ENCODE measurements around the gene TIMM8A. TPM values are rescaled to one million over a fixed set of nuclear protein-coding genes. Genes with fewer than 3 reads are reported as not detected.
A peak's percentile ranks its signal among the peaks of the same experiment; 100 is the strongest.

Gene TIMM8A
- total and polyA plus RNA-seq, 2 experiments from 2014 or later, result 3.6 to 14.2 TPM

DNA sequence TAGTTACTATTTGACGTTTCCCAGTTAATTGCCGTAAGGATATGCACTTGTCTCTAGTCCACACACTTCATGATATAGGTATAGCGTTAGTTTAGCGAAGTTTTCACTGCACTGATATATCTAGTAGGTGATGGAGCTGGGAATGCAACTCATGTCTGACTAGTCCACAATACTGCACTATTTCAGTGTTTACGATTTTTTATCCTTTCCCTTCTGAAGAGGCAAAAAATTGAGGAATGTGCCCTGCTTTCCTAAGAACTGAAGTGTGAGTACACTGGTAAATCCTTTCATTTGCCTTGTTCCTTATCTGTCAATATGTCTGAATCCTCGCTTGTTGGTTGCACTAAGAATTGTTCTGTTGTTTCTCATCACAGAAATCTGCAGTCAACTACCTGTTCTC lies 43.3 kb upstream of the TIMM8A start:
- peak overlapping the region; percentile 70 for H3K27ac ChIP-seq
- peaks cover 6% of the 10 kb centered on the region for H3K36me3 ChIP-seq
- TF ChIP-seq, protein P1, sequence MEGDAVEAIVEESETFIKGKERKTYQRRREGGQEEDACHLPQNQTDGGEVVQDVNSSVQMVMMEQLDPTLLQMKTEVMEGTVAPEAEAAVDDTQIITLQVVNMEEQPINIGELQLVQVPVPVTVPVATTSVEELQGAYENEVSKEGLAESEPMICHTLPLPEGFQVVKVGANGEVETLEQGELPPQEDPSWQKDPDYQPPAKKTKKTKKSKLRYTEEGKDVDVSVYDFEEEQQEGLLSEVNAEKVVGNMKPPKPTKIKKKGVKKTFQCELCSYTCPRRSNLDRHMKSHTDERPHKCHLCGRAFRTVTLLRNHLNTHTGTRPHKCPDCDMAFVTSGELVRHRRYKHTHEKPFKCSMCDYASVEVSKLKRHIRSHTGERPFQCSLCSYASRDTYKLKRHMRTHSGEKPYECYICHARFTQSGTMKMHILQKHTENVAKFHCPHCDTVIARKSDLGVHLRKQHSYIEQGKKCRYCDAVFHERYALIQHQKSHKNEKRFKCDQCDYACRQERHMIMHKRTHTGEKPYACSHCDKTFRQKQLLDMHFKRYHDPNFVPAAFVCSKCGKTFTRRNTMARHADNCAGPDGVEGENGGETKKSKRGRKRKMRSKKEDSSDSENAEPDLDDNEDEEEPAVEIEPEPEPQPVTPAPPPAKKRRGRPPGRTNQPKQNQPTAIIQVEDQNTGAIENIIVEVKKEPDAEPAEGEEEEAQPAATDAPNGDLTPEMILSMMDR (IDR thresholded peaks at IDR 0.05; ENCODE audit: low read depth, low read length), result no peak
- H3K4me3 ChIP-seq, result peak overlapping the region; percentile 78
- no peaks in the 10 kb centered on the region for H3K9me3 ChIP-seq (ENCODE audit: low read depth)
- no peaks in the 10 kb centered on the region for H3K27me3 ChIP-seq
- DNase-seq (ENCODE audit: low read depth in 1 of 2, low spot score in 1 of 2), result no peak
- no peaks in the 10 kb centered on the region for H3K4me1 ChIP-seq (ENCODE audit: low read depth)

DNA sequence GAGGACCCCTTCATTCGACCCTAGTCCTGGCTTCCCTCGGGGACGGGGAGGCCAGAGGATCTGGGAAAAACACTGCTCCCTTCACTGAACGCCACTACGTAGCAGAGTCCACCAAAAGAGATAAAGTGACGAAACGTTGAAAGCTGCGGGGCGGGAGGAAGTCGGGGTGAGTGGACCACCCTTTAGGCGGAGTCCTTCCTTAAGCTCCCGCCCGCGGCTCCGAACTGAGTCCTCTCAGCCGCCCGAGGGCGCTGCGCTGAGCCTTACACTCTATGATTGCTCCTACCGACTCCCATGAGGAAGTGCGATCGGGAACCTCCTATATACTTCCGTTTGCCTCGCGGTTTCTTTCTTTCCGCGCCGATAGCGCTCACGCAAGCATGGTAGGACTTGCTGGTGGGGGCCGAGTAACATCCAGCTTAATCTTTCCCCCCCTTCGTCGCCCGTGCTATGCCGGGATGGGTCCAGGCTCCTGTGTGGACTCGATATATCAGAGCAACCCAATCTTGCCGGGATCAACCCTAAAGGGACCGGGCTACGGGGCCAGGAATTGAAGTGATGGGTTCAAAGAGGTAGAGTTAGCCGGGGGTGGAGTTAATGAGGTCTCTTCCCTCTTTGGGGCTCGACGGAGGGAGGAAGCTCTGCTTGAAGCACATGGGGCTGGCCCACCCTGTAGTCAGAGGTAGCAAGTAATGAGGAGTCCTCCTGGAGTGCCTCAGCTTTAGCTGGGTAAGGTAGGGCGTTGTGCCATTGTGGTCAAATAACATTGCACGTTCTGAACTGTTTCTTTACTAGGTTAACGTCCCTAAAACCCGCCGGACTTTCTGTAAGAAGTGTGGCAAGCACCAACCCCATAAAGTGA lies 42.4 kb upstream of the TIMM8A start, which contains the start of gene RPL36A:
RPL36A (plus strand) TSS at position 348 of the 862 bp plus-strand sequence; CDS start at position 381, 33 bp downstream.
- H3K9me3 ChIP-seq (ENCODE audit: low read depth), result no peaks in the 10 kb centered on the region
- TF ChIP-seq, protein P1 (IDR thresholded peaks at IDR 0.05; ENCODE audit: low read depth, low read length), result peak; percentile 79

GRCh38 chrX:101388604-101389003 lies 40.1 kb upstream of the TIMM8A start:
- no peak overlapping the region for H3K27ac ChIP-seq
- H3K36me3 ChIP-seq, result peaks cover 4% of the 10 kb centered on the region
- no peak for DNase-seq (ENCODE audit: low read depth in 1 of 2, low spot score in 1 of 2)
- no peaks in the 10 kb centered on the region for H3K4me1 ChIP-seq (ENCODE audit: low read depth)
- no peaks in the 10 kb centered on the region for H3K9me3 ChIP-seq (ENCODE audit: low read depth)
- H3K27me3 ChIP-seq, result no peaks in the 10 kb centered on the region
- H3K4me3 ChIP-seq, result no peak overlapping the region
- TF ChIP-seq, protein P1 (IDR thresholded peaks at IDR 0.05; ENCODE audit: low read depth, low read length), result no peak

More for the DNA sequence above, 42.4 kb upstream of the TIMM8A start, which contains the start of gene RPL36A:
- Histone ChIP-seq H3K36me3 (peaks cover 6% of the 10 kb centered on the region), H3K4me3 (peak within 1 kb of the TSS; percentile 78), H3K4me1 (ENCODE audit: low read depth) (no peaks in the 10 kb centered on the region), H3K27me3 (no peaks in the 10 kb centered on the region), H3K27ac (peak within 1 kb of the TSS; percentile 70)
- peak; percentile 92 to 93 for DNase-seq (ENCODE audit: low read depth in 1 of 2, low spot score in 1 of 2)

DNA sequence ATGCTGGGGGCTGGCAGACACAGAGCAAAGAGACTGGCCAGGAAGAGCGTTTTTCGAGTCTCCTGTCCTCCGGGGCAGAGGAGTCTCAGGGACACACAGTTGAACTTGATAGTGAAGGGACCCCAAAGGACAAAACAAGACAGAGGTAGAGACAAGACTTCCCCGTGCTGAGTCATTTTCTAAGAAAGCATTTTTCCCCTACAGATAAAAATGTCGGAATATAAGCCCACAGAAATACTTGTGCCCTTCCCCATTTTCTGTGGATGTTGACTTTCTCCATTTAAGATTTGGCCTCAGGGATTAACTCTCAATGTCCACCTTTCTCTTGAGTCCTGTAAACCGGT lies 38.0 kb upstream of the TIMM8A start:
- TF ChIP-seq, protein P1 (IDR thresholded peaks at IDR 0.05; ENCODE audit: low read depth, low read length), result no peak
- H3K9me3 ChIP-seq (ENCODE audit: low read depth), result no peaks in the 10 kb centered on the region
- H3K27ac ChIP-seq, result no peak overlapping the region
- H3K36me3 ChIP-seq, result no peaks in the 10 kb centered on the region
- H3K4me1 ChIP-seq (ENCODE audit: low read depth), result no peaks in the 10 kb centered on the region
- DNase-seq (ENCODE audit: low read depth in 1 of 2, low spot score in 1 of 2), result no peak
- no peak overlapping the region for H3K4me3 ChIP-seq
- H3K27me3 ChIP-seq, result no peaks in the 10 kb centered on the region

DNA sequence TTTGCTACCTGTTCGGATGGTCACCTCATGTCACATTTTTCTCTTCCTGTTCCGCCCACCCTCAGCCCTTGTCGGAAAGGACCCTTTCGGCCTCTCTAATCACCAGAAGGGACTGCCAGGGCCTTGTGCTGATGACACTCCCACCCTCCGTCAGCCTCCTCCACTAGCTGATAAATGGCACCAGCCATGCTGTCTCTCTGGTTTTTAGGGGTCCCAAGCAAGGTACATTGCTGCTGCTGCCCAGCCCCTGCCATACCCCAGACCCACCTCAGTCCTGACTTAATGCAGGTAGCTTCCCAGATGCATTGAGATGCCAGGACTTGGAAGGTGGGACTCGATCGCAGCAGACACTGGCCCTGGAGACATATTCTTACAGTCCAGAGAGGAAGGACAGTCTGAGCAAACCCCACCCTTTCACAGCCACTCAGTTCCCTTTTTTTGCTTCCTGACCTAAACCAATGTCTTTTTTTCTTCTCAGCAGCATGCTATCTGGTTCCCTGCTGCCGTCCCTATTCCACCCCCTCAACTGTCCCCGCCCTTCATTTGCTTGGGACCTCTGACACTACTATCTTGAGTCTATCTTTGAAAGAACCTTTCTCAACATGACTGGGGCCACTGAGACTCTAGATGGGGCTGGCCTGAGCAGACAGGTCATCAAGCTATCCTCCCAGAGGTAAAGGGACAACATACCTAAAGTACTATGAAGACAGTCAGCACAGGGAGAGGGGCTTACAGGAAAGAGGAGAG lies 37.4 kb upstream of the TIMM8A start, which contains the start of gene BTK:
BTK (minus strand) TSS at position 397 of the 747 bp plus-strand sequence. CDS start 10,907 bp downstream, outside the sequence.
- H3K9me3 ChIP-seq (ENCODE audit: low read depth), result no peaks in the 10 kb centered on the region
- H3K4me1 ChIP-seq (ENCODE audit: low read depth), result no peaks in the 10 kb centered on the region
- TF ChIP-seq, protein P1 (IDR thresholded peaks at IDR 0.05; ENCODE audit: low read depth, low read length), result no peak

More for the DNA sequence above, 37.4 kb upstream of the TIMM8A start, which contains the start of gene BTK:
- Histone ChIP-seq H3K27me3 (no peaks in the 10 kb centered on the region), H3K27ac (no peak within 1 kb of the TSS), H3K36me3 (no peaks in the 10 kb centered on the region), H3K4me3 (no peak within 1 kb of the TSS)
- DNase-seq (ENCODE audit: low read depth in 1 of 2, low spot score in 1 of 2), result no peak
